Lower leg skin (tissue), 4 donors: ENCODE measurements around the gene SYNGAP1. TPM values are rescaled to one million over a fixed set of nuclear protein-coding genes. Genes with fewer than 3 reads are reported as not detected.

Experiments used
- DNase-seq, 2 donors: peaks; one replicate each; pipeline ENCODE4 v3.0.0-alpha.2; 2019; ENCODE audit warnings: low spot score in 2 of 2
- H3K4me3 ChIP-seq: fragments of 200-600 bp; sonication (generic); 2 replicates; pipeline ENCODE4 v1.5.1; 2017; ENCODE audit warnings: mild to moderate bottlenecking, low read depth; ENCODE audit not compliant: poor library complexity, severe bottlenecking
- POLR2A ChIP-seq, 2 donors: fragments of 450-650 bp; IDR thresholded peaks; one replicate each; pipeline ENCODE4 v1.6.1; 2016 to 2017; ENCODE audit warnings: antibody characterized with exemption in 2 of 2, mild to moderate bottlenecking in 1 of 2, moderate library complexity in 1 of 2
- WGBS, 2 donors: methylation state at CpG; one replicate each; pipeline ENCODE4 v1.1.5; 2018; 5-methylcytosine and 5-hydroxymethylcytosine counted together
- intact Hi-C: fragments of 100-400 bp; cut with DNase I; formaldehyde crosslinking; loops from one replicate; pipeline ENCODE4 v1.15.0; 2023; ENCODE audit warnings: low total_unique reads
- total RNA-seq, 4 donors: library from RNA; depleted of rRNA; stranded (reverse); fragments of >200 nt; gene quantifications; one replicate each; pipeline ENCODE4 v1.1.0, GENCODE V29; 2016
- TF ChIP-seq, protein P1 (sequence below), 3 donors: fragments of 450-650 bp; IDR thresholded peaks; one replicate each; pipeline ENCODE4 v1.5.1; 2016; ENCODE audit warnings: antibody characterized with exemption in 3 of 3, mild to moderate bottlenecking in 3 of 3, moderate library complexity in 2 of 3

Gene SYNGAP1
- total RNA-seq, 4 donors from 2014 or later, result 7.5 to 21.1 (median 9.4) TPM

DNA sequence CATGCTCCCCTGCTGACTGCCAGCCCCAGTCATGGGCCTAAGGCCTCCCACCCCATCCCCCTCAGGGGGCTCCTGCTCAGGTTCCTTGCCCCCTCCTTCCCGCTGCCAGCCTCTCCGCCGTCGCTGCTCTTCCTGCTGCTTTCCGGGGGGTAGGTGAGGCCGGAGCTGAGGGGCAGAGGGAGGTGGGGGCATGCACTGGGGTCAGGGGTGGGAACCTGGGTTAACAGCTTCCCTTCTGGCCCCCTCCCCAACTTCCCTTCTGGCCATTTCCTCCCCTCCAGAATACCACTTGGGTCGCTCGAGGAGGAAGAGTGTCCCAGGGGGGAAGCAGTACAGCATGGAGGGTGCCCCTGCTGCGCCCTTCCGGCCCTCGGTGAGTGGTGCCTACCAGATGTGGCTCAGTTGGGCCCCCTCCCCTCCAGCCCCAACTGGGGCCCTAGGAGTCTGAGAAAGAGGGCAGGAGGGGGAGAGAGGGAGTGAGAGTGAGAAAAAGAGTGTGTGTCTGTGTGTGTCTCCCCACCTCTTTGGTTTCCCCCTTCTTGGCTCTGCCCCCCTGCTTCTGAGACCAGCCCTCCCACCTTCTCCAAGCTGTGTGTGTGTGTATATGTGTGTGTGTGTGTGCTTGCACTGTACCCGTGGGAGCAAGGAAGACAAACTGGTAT is 12.1 kb downstream of the SYNGAP1 start:
- 70 to 74% methylated on average over 12 of the region's 12 CpGs for WGBS, 2 donors
- H3K4me3 ChIP-seq, result no peak overlapping the region
- DNase-seq, result no peak
- intact Hi-C loops, result loop anchor here (10.0 kb wide), 1 partner anchor 133 kb away; no protein-coding TSS in a partner anchor
- no peak for TF ChIP-seq POLR2A (IDR thresholded peaks at IDR 0.05)
- TF ChIP-seq, protein P1, sequence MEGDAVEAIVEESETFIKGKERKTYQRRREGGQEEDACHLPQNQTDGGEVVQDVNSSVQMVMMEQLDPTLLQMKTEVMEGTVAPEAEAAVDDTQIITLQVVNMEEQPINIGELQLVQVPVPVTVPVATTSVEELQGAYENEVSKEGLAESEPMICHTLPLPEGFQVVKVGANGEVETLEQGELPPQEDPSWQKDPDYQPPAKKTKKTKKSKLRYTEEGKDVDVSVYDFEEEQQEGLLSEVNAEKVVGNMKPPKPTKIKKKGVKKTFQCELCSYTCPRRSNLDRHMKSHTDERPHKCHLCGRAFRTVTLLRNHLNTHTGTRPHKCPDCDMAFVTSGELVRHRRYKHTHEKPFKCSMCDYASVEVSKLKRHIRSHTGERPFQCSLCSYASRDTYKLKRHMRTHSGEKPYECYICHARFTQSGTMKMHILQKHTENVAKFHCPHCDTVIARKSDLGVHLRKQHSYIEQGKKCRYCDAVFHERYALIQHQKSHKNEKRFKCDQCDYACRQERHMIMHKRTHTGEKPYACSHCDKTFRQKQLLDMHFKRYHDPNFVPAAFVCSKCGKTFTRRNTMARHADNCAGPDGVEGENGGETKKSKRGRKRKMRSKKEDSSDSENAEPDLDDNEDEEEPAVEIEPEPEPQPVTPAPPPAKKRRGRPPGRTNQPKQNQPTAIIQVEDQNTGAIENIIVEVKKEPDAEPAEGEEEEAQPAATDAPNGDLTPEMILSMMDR (IDR thresholded peaks at IDR 0.05), result no peak

DNA sequence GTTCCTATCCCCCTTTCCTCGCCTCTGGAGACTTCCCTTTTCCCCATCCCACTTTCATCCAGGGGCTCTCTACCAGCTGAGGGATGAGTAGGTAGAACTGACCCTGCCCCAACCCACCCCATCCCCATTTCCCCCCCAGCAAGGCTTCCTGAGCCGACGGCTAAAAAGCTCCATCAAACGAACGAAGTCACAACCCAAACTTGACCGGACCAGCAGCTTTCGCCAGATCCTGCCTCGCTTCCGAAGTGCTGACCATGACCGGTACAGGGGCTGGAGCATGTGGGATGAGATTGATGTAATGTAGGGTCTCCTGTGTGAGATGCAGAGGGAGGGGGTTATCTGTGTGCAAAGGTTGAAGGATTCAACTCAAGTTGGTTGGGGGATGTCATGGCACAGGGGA is 12.7 kb downstream of the SYNGAP1 start:
- TF ChIP-seq, protein P1 (IDR thresholded peaks at IDR 0.05), result no peak
- no peak overlapping the region for H3K4me3 ChIP-seq
- 79 to 86% methylated on average over 10 of the region's 10 CpGs for WGBS, 2 donors
- intact Hi-C loops, result loop anchor here (10.0 kb wide), 1 partner anchor 132 kb away; no protein-coding TSS in a partner anchor
- DNase-seq, result no peak

DNA sequence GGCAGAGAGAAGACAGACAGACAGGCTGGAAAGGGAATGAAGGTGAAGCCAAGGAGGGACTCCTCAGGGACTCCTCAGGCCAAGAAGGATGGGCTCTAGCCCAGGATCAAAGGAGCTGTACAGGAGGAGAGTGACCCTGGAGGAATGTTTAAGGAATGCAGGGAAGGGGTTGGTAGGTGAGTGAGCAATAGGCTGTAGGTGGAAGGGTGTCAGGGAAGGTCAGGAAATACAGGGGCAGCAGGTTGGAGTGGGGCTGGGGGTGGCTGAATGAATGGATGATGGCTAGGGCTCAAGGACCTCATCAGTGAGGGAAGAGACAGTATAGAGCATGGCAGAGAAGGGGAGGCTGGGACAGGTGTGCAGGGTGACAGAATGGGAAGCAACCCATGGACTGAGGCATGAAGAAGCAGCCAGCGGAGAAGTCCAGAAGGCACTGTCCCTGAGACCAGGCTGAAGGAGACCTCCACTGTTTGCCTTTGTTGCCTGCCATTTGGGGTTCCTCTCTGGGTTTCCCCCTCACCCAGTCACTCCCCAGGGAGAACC is 13.2 kb downstream of the SYNGAP1 start:
- no peak for DNase-seq
- intact Hi-C loops, result loop anchor here (10.0 kb wide), 1 partner anchor 132 kb away; no protein-coding TSS in a partner anchor
- H3K4me3 ChIP-seq, result no peak overlapping the region
- TF ChIP-seq POLR2A (IDR thresholded peaks at IDR 0.05), result no peak
- TF ChIP-seq, protein P1 (IDR thresholded peaks at IDR 0.05), result no peak
- WGBS, 2 donors, result 95 to 100% methylated on average over 1 of the region's 1 CpG

DNA sequence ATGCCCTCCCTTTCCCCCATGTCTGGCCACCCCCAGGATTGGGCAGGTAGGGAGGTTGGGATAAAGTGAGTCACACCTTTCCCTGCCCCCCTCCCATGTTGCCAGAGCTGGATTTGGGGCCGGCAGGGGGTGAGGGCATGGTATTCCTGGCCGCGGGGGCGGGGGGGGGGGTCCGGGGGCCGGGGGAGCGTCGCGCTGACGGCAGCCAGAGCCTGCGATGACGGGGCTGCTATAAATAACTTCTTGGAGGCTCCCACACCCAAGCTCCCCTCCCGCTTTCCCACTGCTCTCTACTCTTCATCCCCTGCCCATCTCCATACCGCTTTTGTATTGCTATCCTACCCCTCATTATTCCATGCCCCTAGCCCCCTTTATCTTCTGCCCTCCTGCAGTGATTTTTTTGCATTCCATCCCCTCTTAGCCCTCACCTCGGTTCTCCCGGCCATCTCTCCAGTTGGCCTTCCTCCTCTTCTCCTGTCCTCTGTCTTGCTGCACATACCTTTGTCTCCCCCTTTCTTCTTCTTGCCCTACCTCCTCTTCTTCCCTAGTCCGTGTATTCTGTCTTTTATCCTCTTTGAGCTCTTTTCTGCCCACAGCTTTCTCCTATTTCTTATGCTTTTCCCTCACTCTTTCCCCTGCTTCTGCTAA is 13.8 kb downstream of the SYNGAP1 start:
- DNase-seq, result no peak
- intact Hi-C loops, result loop anchor here (10.0 kb wide), 1 partner anchor 131 kb away; no protein-coding TSS in a partner anchor

DNA sequence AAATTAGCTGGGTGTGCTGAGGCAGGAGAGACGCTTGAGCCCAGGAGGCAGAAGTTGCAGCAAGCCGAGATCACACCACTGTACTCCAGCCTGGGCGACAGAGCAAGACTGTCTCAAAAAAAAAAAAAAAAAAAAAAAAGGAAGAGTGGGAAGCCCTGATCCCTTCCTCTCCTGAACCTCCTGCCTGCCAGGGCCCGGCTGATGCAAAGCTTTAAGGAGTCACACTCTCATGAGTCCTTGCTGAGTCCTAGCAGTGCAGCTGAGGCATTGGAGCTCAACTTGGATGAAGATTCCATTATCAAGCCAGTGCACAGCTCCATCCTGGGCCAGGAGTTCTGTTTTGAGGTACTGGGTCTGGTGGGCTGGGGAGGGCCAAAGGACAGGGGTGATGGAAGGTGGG is 15.1 kb downstream of the SYNGAP1 start:
- whole genome bisulfite sequencing, 2 donors, result 98% methylated on average over 4 of the region's 4 CpGs
- no peak for DNase-seq
- H3K4me3 ChIP-seq, result no peak overlapping the region
- intact Hi-C loops, result loop anchor here (10.0 kb wide), 1 partner anchor 130 kb away; no protein-coding TSS in a partner anchor
- TF ChIP-seq, protein P1 (IDR thresholded peaks at IDR 0.05), result no peak
- TF ChIP-seq POLR2A (IDR thresholded peaks at IDR 0.05), result no peak

More for the DNA sequence above, 13.8 kb downstream of the SYNGAP1 start:
- TF ChIP-seq, protein P1 (IDR thresholded peaks at IDR 0.05), result no peak
- TF ChIP-seq POLR2A (IDR thresholded peaks at IDR 0.05), result no peak
- H3K4me3 ChIP-seq, result no peak overlapping the region
- WGBS, 2 donors, result 29 to 36% methylated on average over 14 to 16 of the region's 17 CpGs
